Nucleus accumbens (tissue), 56 donors: ENCODE data around the gene NTM.
"Not testable (repeated sequence)": the region's sequence is repeated elsewhere in the genome, so short reads cannot be mapped to it uniquely, and the experiment has no call there.

ENCODE experiments used
- DNase-seq, 56 donors: peaks; one replicate each; lab custom pipeline; 2025; lab: John Stamatoyannopoulos, UW

Gene NTM

DNA sequence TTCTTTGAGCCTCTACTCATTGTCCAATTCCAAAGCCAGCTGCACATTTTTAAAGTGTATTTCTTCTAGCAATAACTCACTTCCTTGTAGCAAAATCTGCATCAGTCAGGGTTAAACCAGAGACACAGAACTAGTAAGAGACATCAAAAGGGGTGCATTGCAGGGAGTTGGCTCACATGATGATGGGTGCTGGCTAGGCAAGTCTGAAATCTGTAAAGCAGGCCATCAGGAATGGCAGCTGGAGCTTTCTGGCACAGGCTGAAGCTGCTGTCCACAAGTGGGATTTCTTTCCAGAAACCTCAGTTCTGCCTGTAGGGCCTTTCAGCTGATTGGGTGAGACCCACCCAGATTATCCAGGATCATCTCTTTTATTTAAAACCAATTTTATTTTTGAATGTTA is 698.1 kb downstream of the NTM start:
- no peak for DNase-seq

DNA sequence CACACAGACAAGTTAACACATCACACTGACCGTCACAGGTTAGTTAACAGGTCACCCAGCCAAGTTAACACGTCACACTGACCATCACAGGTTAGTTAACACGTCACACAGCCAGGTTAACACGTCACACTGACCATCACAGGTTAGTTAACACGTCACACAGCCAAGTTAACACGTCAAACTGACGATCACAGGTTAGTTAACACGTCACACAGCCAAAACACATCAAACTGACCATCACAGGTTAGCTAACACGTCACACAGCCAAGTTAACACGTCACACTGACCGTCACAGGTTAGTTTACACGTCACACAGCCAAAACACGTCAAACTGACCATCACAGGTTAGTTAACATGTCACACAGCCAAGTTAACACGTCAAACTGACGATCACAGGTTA is 699.2 kb downstream of the NTM start:
- not testable (repeated sequence) for DNase-seq

DNA sequence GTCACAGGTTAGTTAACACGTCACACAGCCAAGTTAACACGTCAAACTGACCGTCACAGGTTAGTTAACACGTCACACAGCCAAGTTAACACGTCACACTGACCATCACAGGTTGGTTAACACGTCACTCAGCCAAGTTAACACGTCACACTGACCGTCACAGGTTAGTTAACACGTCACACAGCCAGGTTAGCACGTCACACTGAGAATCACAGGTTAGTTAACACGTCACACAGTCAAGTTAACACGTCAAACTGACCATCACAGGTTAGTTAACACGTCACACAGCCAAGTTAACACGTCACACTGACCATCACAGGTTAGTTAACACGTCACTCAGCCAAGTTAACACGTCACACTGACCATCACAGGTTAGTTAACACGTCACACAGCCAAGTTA is 700.5 kb downstream of the NTM start:
- not testable (repeated sequence) for DNase-seq

DNA sequence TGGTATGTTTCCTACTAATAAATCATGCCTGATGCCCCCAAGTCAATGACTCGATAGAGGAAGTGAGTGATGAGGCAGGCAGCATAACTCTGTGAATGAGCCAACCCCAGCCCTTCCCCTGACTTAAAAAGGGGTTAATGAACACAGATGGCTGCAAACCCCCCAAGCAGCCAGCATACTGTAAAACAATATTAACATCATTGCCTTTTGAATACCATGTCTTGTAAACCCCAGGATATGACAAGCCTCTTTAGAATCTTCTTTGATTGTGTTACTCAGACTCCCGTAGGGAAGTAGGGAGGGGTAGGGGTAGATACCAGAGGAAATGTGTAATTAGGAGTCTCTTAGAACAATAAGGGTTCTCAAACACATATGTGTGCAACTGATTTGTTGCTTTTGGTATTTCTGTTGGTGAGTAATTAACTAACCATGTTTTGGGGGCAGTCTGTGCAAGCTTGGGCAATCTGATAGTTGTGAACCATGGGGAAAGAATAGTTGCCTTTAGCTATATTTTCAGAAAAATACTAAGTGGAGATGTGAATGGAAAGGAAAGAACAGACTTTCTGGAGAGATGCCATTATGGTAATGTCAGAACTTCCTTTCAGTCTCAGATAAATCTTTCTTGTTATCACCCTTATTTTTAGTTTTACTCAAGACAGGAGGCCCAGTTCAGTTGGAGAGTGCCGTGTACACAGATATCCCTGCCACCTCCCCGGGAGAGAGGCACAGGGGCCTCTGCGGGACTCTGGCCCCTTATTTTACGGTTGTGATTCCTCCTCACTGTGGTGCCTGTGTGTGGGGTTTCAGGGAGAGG is 701.8 kb downstream of the NTM start:
- DNase-seq, result no peak

DNA sequence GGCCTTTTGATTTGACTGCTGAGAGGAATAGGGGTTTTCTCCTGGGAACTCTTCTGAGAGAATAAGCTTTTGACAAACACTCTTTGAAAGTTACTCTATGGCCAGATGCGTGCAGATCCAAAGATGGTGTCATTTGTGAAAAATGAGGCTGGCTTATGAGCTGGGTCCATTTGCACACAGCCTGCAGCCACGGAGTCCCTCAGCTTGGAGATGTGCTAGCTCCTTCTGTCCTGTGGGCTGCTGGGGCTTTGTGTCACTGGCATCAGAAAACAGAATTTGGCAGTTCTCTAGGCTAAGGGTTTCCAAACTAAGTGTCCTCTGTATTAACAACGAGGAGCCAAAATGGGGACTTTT is 702.4 kb downstream of the NTM start:
- DNase-seq, result no peak

DNA sequence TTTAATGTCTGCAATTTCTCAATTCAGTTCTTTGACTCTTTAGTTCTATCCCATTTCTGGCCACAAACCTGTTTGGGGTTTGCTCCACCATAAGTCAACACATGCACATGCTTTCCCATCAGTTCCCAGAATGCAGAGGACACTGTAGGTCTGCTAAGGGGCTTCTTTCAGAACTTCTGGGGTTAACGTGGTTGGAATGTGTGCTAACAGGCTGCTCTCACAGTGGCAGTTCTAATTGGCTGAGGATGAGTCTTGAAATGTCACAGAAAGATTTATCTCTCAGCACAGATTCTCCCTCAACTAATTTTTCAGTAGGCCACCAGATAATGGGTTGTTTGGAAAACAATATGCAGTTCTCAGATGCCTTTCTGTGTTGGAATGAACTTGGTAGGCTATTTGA is 703.4 kb downstream of the NTM start:
- no peak for DNase-seq

DNA sequence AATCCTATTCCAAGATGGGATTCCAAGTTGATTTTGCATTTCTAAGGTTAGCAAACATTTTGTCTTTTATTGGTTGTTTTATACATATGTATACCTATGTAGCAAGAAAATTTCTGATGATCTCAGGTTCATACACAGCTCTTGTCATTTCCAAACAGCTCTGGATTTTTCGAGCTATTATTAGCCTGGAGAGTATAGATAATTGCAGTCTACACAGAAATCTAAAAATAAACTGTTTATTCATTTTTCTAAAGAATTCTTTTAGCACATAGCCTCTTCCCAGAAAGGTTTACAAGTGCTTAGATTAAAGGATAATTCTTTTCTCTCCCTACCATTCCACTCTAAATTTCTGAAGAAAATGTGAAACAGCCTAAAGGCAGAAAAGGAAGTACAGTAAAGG is 705.0 kb downstream of the NTM start:
- DNase-seq, result no peak

DNA sequence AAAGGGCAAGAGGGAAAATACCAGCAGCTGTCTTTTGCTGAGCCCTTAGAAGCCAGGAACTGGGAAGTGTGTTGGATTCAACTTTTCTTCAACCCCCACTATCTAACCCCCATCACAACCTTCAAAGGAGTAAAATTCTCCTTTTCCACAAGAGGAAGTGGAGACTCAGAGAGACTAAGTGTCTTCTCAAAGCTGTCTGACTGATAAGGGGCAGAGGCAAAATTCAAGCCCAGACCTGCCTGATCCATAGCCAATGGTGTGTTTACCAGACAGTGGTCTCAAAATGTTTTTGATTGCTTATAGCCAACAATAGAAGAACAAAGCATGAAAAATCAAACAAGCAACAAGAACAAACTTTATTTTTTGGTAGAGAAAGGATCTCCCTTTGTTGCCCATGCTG is 707.0 kb downstream of the NTM start:
- DNase-seq, result no peak

DNA sequence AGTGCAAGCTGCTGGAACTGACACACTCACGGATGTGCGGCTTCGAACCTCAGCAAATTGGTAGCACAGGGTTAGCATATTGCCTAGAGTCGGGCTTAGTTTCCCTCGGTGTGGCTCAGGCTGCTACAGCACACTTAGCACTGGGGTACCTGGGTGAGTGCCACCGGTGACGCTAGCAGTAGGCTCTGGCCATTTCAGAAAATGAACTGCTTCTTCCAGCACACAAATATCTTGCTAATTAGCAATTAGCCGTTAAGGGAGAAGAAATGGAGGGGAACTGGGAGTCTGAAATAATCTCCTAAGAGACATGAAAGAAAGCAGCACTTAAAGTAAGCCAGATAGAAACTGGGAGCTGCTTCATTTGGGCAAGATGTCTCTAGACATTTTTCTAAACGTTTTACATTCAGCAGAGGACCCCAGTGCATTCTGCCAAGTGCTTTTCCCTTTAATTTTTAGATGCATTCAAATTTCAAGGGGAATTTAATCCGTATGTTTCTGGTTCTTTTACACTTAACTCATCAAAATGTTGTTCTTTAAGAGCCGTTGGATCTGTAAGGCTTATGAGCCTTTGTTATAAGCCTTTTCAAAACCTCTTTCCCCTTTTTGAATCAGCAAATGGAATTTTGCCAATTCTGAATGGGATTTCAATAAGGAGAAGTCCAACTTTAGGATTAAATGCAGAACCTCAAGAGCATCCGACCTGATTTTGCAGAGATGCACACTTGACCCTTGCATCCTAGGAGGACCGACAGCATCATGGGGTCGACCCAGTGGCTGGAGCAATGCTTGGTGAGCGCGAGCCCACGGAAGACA is 708.1 kb downstream of the NTM start:
- DNase-seq, result peak in 29 of 56 donors; percentile 3 to 78 (median 42)

DNA sequence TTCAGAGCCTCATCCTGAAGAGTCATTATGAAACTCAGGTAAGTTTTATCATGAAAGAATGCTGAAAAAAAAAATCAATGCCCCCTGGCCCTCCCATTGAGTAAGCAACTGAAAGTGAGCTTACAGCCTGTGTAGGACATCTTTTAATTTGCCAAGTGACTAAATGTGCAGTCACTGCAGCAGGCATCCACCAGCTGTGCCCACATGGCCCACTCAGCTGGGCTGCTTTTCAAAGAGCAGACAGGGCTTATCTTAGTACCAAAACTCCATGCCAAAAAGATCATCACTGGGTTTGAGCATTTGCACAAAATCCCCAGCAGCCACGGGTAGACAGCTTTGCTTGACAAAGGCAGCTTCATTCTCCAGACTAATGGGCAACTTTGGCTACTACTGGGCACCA is 709.7 kb downstream of the NTM start:
- DNase-seq, result no peak

DNA sequence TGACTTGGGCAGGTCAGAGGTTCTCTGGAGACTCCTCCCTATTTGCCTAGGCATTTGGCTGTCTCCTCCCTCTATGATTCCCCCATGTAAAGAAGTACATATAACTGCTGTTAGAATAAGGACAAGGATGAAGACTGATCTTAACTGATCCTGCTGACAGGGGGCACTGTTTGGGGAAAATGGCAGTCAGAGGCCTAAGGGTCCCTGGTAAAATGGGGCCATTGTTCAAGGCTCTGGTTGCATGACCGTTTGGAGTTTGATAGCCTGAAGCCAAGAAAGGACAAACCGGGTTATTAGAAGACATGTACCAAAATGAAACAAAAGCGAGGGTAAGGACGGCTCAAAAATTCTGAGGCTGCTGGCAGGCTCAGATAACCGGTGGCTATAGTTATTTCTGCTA is 712.2 kb downstream of the NTM start:
- DNase-seq, result no peak

DNA sequence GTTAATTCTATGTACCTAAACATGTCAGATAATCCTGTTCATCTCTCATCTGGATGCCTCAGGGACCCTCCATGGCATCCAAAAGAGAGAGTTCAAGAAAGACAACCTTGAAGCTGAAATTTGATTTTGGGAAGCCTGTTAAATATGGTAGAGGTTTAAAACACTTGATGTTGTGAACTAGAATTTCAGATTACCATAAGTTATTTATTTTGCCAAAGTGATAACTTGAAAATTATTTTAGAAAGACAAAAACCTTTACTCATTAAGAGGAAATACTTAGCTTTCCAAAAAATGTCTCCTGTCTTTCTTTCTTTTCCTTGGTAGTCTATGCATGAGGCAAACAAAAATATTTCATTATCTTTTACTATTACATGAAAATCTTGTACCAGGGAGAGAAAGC is 714.0 kb downstream of the NTM start:
- no peak for DNase-seq

DNA sequence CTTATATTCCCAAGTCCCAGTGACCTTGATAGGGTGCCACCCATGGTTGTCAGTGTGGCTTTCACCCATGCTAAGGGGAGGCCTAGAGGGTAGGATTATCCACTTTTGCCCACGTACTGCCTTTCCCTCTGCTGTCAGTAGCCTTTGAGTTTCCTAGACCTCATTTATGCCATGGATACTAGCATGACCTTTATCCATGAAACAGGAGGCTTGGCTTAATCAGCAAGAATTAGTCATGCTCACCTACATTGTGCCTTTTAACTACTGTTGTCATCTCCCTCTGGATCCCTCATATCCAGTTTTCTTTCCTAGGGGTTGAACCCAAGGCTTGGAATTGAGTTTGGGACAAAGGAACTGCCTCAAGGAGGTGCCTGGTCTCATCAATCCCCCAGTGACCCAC is 716.7 kb downstream of the NTM start:
- DNase-seq, result no peak

DNA sequence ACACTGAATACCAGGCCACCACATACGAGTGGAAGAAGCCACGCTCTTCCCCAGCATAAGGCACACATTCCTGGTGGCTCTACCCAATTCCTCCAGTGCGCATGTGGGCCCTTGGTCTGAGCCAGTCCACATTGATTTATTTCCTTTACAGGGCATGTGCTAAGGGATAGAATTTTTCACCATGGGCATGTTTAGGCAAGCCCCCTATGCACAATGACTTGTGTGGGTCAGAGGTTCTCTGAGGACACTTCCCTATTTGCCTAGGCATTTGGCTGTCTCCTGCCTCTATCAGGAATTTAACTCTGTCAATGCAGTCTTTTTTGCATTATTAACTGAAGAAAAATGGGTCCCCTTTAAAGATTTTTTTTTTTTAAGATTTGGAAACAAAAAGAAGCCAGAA is 718.1 kb downstream of the NTM start:
- DNase-seq, result no peak

DNA sequence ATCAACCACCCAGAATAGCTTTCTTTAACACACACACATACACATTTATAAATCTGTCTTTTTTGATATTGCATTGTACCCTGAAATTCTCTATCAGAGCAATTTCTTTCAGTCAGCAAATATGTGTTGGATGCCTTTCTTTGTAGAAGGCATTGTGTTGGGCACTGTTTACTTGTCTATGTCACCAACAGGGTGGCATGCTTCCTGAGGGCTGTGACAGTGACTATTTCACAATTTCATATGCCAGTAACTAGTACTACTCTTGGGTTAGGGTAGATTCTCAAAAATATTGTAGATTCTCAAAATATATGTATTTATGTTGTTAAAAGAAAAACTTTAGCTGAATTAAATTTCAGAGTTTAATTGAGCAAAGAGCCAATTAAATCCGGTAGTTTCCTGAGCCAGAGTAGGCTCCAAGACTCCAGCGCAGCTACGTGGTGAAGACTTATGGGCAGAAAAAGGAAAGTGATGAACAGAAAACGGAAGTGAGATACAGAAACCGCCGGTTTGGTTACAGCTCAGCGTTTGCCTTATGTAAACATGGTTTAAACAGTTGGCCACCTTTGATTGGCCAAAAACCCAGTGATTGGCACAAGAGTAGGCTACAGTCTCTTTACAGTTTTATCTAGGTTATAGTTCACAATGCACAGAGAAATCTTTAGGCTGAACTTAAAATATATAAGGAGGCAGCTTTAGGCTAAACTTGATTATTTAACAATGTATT is 723.3 kb downstream of the NTM start:
- DNase-seq, result no peak

DNA sequence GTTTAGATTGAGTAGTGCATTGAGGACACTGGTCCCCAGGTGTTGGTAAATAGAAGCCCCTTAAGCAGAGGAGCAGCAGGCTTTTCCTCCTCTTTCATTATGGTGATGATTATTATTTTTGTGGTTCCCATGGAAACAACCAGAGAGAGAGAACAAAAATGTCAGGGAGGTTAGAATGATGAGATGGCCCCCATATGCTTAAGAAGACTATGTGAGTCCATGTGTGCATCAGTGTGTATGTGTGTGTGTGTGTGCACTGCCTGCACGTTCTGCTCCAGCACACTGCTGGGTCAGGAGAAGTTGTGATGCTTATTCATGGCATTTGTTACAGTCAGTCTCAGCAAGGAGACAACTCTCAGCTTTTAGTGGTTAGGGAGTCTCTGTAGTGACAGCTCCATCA is 724.2 kb downstream of the NTM start:
- DNase-seq, result no peak

DNA sequence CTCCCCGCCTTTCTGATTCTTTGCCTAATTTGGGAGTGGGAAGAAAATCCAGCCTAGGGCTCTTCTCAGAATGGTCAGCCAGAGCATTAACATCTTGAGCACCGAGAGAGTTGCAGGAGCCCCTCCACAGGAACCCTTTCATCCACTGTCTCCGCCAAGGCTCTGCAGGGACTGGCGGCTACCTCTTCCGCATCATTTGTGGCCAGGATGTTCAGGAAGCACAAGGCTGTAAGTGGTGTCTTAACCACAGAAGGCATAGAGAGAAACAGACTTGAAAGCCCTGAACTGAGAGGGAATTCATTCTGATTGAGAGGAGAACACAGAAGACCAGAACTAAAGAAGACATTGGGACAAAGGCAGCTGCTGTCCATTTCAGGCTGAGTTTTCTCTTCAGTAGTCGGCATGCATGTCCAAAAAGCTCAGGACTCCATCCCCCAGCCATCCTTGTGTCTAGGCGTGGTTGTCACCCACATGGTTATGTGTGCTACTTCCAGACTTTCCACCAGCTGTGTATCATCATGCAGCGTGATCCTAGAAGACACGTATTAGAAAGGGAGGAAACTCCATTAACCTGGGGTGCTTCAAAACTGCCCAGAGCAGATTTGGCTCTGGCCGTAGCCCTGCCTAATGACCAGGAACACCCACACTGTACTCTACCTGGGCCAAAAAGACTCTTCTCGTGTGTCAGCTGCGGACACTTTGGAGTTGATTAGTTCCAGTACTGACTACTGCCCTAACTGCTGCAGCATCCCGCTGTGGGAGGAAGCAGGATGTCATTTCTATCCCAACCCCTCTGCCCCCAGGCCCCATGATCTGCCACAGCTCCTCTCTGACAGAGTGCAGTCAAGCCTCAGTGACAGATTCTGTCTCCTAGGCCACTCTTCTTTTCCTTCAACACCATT is 725.1 kb downstream of the NTM start:
- DNase-seq, result no peak

DNA sequence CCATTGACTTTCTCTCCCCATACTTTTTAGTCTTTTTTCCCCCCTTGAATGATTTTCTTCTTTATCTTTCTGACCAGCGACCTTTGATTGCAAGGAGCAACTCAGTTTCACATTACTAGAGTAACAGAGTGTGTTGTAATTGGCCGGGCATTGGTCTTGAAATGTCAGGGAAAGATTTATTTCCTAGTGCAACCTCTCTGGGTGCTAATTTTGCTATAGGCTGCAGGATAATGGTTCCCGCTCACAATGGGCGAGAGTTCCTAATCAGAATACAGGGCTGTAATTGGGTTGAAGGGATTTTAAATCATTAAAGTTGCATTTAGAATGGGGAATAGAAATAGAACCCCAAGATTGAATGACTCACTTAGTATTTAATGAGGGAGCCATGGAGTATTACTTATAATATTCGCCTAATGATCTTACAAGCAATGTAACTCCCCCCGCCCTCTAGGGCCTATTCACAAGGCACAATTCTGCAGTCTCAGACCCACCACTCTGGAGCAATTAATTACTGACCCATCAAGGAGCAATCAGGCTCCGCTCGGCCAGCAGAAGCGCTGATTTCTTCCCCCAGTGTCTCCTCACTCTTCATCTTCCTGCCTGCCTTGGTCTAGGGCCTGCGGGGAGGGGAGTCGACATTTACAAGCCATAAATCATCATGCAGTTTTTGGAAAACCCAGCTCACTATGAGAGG is 725.9 kb downstream of the NTM start:
- DNase-seq, result no peak

DNA sequence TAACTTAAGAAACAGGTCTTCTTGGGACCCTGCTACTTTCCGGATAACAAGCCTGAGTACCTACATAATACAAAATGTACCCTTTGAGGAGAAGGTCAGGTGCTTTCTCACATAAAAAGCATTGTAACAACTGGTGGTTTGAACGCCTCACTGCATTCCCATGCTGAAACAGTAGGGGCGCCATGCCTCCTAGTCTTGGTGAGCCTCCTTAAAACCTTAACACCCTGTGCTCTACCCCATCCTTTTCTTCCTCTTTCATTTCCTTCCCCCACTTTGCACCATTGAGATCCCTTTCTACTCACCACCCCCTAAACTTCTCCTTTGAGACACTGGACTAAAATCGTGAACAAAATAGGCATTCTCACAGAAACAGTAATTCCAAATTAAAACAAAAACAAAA is 729.3 kb downstream of the NTM start:
- no peak for DNase-seq

DNA sequence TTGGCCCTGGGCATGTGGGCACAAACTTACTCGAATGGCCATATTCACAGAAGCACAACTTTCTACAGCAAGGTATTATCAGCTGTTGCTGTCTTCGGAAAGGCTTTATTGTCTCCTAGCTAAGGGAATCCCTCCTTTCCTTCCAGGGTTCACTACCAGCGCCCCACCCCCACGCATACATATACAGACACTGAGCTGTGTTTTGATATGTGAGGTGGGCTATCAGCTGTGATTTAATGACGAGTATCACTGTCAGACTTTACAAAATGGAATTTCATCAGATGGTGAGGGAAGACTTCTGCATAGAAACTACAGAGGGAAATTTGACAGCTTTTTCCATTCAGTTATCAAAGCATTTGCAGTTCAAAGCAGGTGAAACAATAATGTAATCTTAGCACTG is 730.2 kb downstream of the NTM start:
- DNase-seq, result no peak
